K562 (cell line): ENCODE data around the gene PPP1R14C. TPM values are rescaled to one million over a fixed set of nuclear protein-coding genes. Genes with fewer than 3 reads are reported as not detected.

ENCODE experiments used
- BCL6 ChIP-seq: fragments of 250-450 bp; sonication (Bioruptor Pico); IDR thresholded peaks from 2 replicates; pipeline ENCODE4 v1.4.0; 2020
- BRD4 ChIP-seq: fragments of 200-600 bp; sonication (generic); IDR thresholded peaks from 2 replicates; pipeline ENCODE4 v1.6.1; 2017; ENCODE audit warnings: inconsistent platforms
- COPS2 ChIP-seq: fragments of 450-650 bp; conservative IDR thresholded peaks from 2 replicates; pipeline ENCODE4 v1.6.1; 2016; ENCODE audit warnings: mild to moderate bottlenecking, moderate library complexity
- DPF2 ChIP-seq: fragments of 450-650 bp; IDR thresholded peaks from 2 replicates; pipeline ENCODE4 v1.6.1; 2016
- ERF ChIP-seq: fragments of 450-650 bp; formaldehyde crosslinking; IDR thresholded peaks from 2 replicates; pipeline ENCODE4 v1.4.0; 2020; ENCODE audit warnings: mild to moderate bottlenecking, mixed read lengths
- FOXK1 ChIP-seq: sonication (generic); formaldehyde crosslinking; IDR thresholded peaks from 2 replicates; pipeline ENCODE4 v1.8.0; 2022; ENCODE audit warnings: missing genetic modification reagents, mild to moderate bottlenecking, borderline replicate concordance
- FUS ChIP-seq: fragments of 200-400 bp; formaldehyde crosslinking; optimal IDR thresholded peaks from 2 replicates; pipeline ENCODE3; 2017; ENCODE audit warnings: low read depth, low read length
- GATAD2A ChIP-seq: fragments of 450-650 bp; IDR thresholded peaks from 2 replicates; pipeline ENCODE4 v1.6.1; 2017
- KAT8 ChIP-seq: fragments of 450-650 bp; IDR thresholded peaks from 2 replicates; pipeline ENCODE4 v1.6.1; 2016; ENCODE audit warnings: low read depth, mild to moderate bottlenecking
- MCM2 ChIP-seq: fragments of 450-650 bp; IDR thresholded peaks from 2 replicates; pipeline ENCODE4 v1.6.1; 2017; ENCODE audit warnings: low read depth, mild to moderate bottlenecking
- NFATC3 ChIP-seq: fragments of 450-650 bp; IDR thresholded peaks from 2 replicates; pipeline ENCODE4 v1.6.1; 2017; ENCODE audit warnings: mild to moderate bottlenecking
- PKNOX1 ChIP-seq: fragments of 450-650 bp; IDR thresholded peaks from 2 replicates; pipeline ENCODE4 v1.6.1; 2016
- RAD21 ChIP-seq, 2 experiments: fragments of 250-450 bp in 1 of 2; fragments of 450-650 bp in 1 of 2; sonication (Bioruptor Pico) in 1 of 2; formaldehyde crosslinking in 1 of 2; IDR thresholded peaks in 1 of 2; conservative IDR thresholded peaks in 1 of 2; 2 replicates each; pipeline versions ENCODE4 v1.4.0 to v1.8.0; 2020 to 2022; ENCODE audit warnings: mild to moderate bottlenecking in 2 of 2, moderate library complexity in 1 of 2
- STAT5A ChIP-seq: IDR thresholded peaks from 2 replicates; pipeline ENCODE4 v1.6.1; 2012; ENCODE audit warnings: low read length, inconsistent platforms, borderline replicate concordance
- TCF3 ChIP-seq: sonication (generic); formaldehyde crosslinking; IDR thresholded peaks from 2 replicates; pipeline ENCODE4 v1.4.0; 2020; ENCODE audit warnings: mild to moderate bottlenecking, missing genetic modification reagents
- TEAD2 ChIP-seq: fragments of 450-650 bp; IDR thresholded peaks from 2 replicates; pipeline ENCODE4 v1.6.1; 2016; ENCODE audit warnings: missing genetic modification characterization, control low read depth, missing compliant biosample characterization
- XRCC5 ChIP-seq: fragments of 200-400 bp; formaldehyde crosslinking; IDR thresholded peaks from 2 replicates; pipeline ENCODE4 v1.6.1; 2017; ENCODE audit warnings: low read depth, mild to moderate bottlenecking, low read length
- YY1 ChIP-seq, 3 experiments: IDR thresholded peaks; 2 replicates each; pipeline ENCODE4 v1.6.1; 2011; ENCODE audit warnings: low read length in 2 of 3, mild to moderate bottlenecking in 2 of 3, moderate library complexity in 2 of 3, borderline replicate concordance in 1 of 3, control low read depth in 1 of 3, low read depth in 1 of 3; ENCODE audit not compliant: insufficient read depth in 3 of 3, insufficient replicate concordance in 2 of 3, control insufficient read depth in 1 of 3, insufficient read length in 1 of 3; ENCODE audit errors: extremely low read depth in 1 of 3
- ZNF134 ChIP-seq: fragments of 250-450 bp; sonication (Bioruptor Pico); conservative IDR thresholded peaks from 2 replicates; pipeline ENCODE4 v1.4.0; 2020
- ZNF212 ChIP-seq: fragments of 450-650 bp; formaldehyde crosslinking; IDR thresholded peaks from 2 replicates; pipeline ENCODE4 v1.4.0; 2020; ENCODE audit warnings: mild to moderate bottlenecking
- ZNF444 ChIP-seq: fragments of 250-450 bp; sonication (Bioruptor Pico); IDR thresholded peaks from 2 replicates; pipeline ENCODE4 v1.4.0; 2020; ENCODE audit warnings: mild to moderate bottlenecking, moderate library complexity
- ZNF586 ChIP-seq: fragments of 450-650 bp; formaldehyde crosslinking; conservative IDR thresholded peaks from 2 replicates; pipeline ENCODE4 v1.4.0; 2020; ENCODE audit warnings: mild to moderate bottlenecking, moderate library complexity
- polyA plus RNA-seq, 8 experiments: library from polyadenylated mRNA; depleted of rRNA in 4 of 8; stranded (reverse) in 5 of 8; unstranded in 3 of 8; fragments of >200 nt; fragmentation: Nextera tagmentation in 2 of 8; fragmentation: Illumina TruSeq in 1 of 8; extraction: Ambion mirVana in 2 of 8; extraction: Trizol in 1 of 8; gene quantifications; 2 replicates each; pipeline versions ENCODE4 v1.2.1 to v1.2.3, GENCODE V29; 2011 to 2014; ENCODE audit warnings: inconsistent platforms in 1 of 8, missing spikeins in 1 of 8
- total RNA-seq, 7 experiments: library from RNA; depleted of rRNA in 6 of 7; stranded (reverse); fragments of >200 nt in 6 of 7; fragmentation: Illumina TruSeq in 2 of 7; extraction: Trizol in 2 of 7; gene quantifications; 2 replicates each; pipeline versions ENCODE4 v1.2.1 to v1.2.3, GENCODE V29; 2011 to 2021; ENCODE audit warnings: low replicate concordance in 1 of 7
- TF ChIP-seq, protein P1 (sequence below): sonication (generic); formaldehyde crosslinking; IDR thresholded peaks from 2 replicates; pipeline ENCODE4 v1.8.1; 2022; ENCODE audit warnings: missing genetic modification reagents
- TF ChIP-seq, protein P2 (sequence below), 3 experiments: IDR thresholded peaks in 2 of 3; conservative IDR thresholded peaks in 1 of 3; 2 replicates each; pipeline ENCODE4 v1.5.1; 2011 to 2012; ENCODE audit warnings: low read length in 3 of 3, mild to moderate bottlenecking in 3 of 3, control low read depth in 2 of 3, improper control_type of control experiment in 1 of 3, inconsistent platforms in 1 of 3, low read depth in 1 of 3, mixed read lengths in 1 of 3, moderate library complexity in 1 of 3; ENCODE audit not compliant: insufficient read depth in 2 of 3

The PPP1R14C gene
- total and polyA plus RNA-seq, 9 of the 15 experiments (the other 6 are each of a cell fraction or from before 2014, with no cell fraction given): 4.5 to 16.6 (median 11.9) TPM

DNA sequence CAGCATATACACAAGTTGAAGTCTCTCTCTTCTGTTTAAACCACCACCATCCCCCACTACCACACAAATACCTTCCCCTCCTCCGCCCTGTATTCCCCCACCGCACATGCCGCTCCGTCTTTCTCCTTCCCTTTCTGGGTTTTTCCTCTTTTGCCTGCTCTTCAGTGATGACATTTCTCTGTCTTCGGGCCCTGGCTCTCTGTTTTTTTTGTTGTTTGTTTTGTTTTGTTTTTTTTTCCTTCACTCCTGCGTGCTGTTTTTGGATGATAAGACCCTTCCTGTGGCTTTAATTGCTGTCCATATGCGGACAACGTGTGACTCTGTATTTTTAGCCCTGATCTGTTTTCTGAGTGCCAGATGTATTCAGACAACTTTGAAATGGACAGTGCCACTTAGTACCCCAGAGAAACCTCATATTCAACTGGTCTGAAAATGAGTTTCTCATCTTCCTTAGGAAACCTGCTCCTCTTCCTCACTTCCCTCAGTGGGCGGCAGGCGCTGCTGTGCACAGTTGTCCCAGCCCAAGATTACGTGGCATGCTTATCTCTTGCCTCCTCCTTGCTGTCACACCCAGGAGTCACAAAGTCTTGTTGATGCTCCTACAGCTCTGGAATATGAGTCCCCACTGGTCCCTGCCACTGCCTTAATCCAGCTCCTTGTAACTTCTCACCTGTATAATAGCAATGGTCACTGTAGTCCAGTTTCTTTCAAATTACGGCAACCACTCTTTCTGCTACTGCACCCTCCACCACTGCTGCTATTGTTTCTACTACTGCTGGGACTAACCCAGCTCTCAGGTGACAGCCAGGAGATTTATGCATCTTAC, 8.2 kb downstream of the PPP1R14C start (continued):
- TF ChIP-seq PKNOX1: peak; percentile 95
- TF ChIP-seq GATAD2A: peak; percentile 25; the same call in 1 of the 2 replicates
- TF ChIP-seq TEAD2 (tag): no peak
- no peak for TF ChIP-seq ZNF586
- 0 out of 2 replicates have a peak, but pooled peaks have one; percentile 33 for TF ChIP-seq ERF (CRISPR knock-in tag)
- peak; percentile 84; the same call in 1 of the 2 replicates for TF ChIP-seq NFATC3
- TF ChIP-seq RAD21 (CRISPR knock-in tag; conservative IDR thresholded peaks at IDR 0.05 in 1 of 2, IDR thresholded peaks at IDR 0.05 in 1 of 2): peak; percentile 71 to 81
- peak; percentile 82; the same call in 1 of the 2 replicates for TF ChIP-seq XRCC5
- no peak for TF ChIP-seq BCL6 (CRISPR knock-in tag)
- TF ChIP-seq KAT8: peak; percentile 50; the same call in 1 of the 2 replicates
- TF ChIP-seq, protein P1, sequence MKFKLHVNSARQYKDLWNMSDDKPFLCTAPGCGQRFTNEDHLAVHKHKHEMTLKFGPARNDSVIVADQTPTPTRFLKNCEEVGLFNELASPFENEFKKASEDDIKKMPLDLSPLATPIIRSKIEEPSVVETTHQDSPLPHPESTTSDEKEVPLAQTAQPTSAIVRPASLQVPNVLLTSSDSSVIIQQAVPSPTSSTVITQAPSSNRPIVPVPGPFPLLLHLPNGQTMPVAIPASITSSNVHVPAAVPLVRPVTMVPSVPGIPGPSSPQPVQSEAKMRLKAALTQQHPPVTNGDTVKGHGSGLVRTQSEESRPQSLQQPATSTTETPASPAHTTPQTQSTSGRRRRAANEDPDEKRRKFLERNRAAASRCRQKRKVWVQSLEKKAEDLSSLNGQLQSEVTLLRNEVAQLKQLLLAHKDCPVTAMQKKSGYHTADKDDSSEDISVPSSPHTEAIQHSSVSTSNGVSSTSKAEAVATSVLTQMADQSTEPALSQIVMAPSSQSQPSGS: no peak
- peak; percentile 32; the same call in 1 of the 2 replicates for TF ChIP-seq BRD4
- TF ChIP-seq, protein P2, sequence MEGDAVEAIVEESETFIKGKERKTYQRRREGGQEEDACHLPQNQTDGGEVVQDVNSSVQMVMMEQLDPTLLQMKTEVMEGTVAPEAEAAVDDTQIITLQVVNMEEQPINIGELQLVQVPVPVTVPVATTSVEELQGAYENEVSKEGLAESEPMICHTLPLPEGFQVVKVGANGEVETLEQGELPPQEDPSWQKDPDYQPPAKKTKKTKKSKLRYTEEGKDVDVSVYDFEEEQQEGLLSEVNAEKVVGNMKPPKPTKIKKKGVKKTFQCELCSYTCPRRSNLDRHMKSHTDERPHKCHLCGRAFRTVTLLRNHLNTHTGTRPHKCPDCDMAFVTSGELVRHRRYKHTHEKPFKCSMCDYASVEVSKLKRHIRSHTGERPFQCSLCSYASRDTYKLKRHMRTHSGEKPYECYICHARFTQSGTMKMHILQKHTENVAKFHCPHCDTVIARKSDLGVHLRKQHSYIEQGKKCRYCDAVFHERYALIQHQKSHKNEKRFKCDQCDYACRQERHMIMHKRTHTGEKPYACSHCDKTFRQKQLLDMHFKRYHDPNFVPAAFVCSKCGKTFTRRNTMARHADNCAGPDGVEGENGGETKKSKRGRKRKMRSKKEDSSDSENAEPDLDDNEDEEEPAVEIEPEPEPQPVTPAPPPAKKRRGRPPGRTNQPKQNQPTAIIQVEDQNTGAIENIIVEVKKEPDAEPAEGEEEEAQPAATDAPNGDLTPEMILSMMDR (IDR thresholded peaks at IDR 0.05 in 2 of 3, conservative IDR thresholded peaks at IDR 0.05 in 1 of 3; ENCODE audit: insufficient read depth in 2 of 3, low read depth in 1 of 3, low read length in 3 of 3): peak; percentile 65 to 73 (median 68)
- peak; percentile 84 for TF ChIP-seq STAT5A
- no peak for TF ChIP-seq MCM2
- TF ChIP-seq YY1 (IDR thresholded peaks at IDR 0.05; ENCODE audit: borderline replicate concordance in 1 of 3, control insufficient read depth in 1 of 3, extremely low read depth in 1 of 3, insufficient read depth in 3 of 3, insufficient read length in 1 of 3, insufficient replicate concordance in 2 of 3, low read depth in 1 of 3, low read length in 2 of 3): peak in 1 of 3 experiments; percentile 18
- TF ChIP-seq ZNF444 (CRISPR knock-in tag): no peak
- peak; percentile 7; the same call in 1 of the 2 replicates for TF ChIP-seq FOXK1
- peak; percentile 99 for TF ChIP-seq DPF2
- TF ChIP-seq COPS2: no peak
- TF ChIP-seq TCF3: peak; percentile 96
- no peak for TF ChIP-seq ZNF212 (CRISPR knock-in tag)
- TF ChIP-seq FUS: no peak
- 0 out of 2 replicates have a peak, but pooled peaks have one; percentile 31 for TF ChIP-seq ZNF134 (CRISPR knock-in tag)
